Adrenal gland (tissue), 5 donors: ENCODE measurements around the gene ADM5.

ENCODE experiments used
- POLR2A ChIP-seq, 2 donors: fragments of 450-650 bp; IDR thresholded peaks; one replicate each; pipeline ENCODE4 v1.6.1; 2017; ENCODE audit warnings: antibody characterized with exemption in 2 of 2, mild to moderate bottlenecking in 2 of 2, moderate library complexity in 1 of 2
- TF ChIP-seq, protein P1 (sequence below), 6 experiments: fragments of 450-650 bp in 4 of 6; fragments of 200-600 bp in 2 of 6; sonication (generic) in 1 of 6; IDR thresholded peaks; 1 replicate in 5 of 6; 2 replicates in 1 of 6; pipeline versions ENCODE4 v1.5.1 to v1.8.0; 2016 to 2021; ENCODE audit warnings: antibody characterized with exemption in 6 of 6, mild to moderate bottlenecking in 2 of 6, moderate library complexity in 1 of 6
- donor health status: DM: no; HTN: no; CAD: no.

DNA sequence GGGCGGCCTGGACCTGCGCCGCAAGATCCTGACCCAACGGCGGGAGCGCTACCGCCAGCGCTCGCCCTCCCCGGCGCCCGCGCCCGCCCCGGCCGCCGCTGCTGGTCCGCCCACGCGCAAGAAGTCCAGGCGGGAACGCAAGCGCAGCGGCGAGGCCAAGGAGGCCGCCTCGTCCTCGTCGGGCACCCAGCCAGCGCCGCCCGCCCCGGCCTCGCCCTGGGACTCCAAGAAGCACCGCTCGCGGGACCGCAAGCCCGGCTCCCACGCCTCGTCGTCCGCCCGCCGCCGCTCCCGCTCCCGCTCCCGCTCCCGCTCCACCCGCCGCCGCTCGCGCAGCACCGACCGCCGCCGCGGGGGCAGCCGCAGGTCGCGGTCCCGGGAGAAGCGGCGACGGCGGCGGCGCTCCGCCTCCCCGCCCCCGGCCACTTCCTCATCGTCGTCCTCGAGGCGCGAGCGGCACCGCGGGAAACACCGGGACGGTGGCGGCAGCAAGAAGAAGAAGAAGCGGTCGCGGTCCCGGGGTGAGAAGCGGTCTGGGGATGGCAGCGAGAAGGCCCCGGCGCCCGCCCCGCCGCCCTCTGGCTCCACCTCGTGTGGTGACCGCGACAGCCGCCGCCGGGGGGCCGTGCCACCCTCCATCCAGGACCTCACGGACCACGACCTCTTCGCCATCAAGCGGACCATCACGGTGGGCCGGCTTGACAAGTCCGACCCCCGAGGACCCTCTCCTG is 37.4 kb upstream of the ADM5 start:
- TF ChIP-seq POLR2A (IDR thresholded peaks at IDR 0.05), result no peak
- TF ChIP-seq, protein P1, sequence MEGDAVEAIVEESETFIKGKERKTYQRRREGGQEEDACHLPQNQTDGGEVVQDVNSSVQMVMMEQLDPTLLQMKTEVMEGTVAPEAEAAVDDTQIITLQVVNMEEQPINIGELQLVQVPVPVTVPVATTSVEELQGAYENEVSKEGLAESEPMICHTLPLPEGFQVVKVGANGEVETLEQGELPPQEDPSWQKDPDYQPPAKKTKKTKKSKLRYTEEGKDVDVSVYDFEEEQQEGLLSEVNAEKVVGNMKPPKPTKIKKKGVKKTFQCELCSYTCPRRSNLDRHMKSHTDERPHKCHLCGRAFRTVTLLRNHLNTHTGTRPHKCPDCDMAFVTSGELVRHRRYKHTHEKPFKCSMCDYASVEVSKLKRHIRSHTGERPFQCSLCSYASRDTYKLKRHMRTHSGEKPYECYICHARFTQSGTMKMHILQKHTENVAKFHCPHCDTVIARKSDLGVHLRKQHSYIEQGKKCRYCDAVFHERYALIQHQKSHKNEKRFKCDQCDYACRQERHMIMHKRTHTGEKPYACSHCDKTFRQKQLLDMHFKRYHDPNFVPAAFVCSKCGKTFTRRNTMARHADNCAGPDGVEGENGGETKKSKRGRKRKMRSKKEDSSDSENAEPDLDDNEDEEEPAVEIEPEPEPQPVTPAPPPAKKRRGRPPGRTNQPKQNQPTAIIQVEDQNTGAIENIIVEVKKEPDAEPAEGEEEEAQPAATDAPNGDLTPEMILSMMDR (IDR thresholded peaks at IDR 0.05), result no peak
